GM10248 (cell line): Measurements from ENCODE around the gene IL1B.
"Not testable (repeated sequence)": the region's sequence is repeated elsewhere in the genome, so short reads cannot be mapped to it uniquely, and the experiment has no call there.

Experiments used
- CTCF ChIA-PET: fragments of 300-600 bp; sonication (Branson Sonifier 250); formaldehyde crosslinking; extraction: SDS; loops from one replicate; lab custom pipeline; 2021; ENCODE audit warnings: antibody characterized with exemption; lab: Yijun Ruan, JAX
- POLR2A ChIA-PET: fragments of 350-650 bp; sonication (Branson Sonifier 250); formaldehyde crosslinking; extraction: SDS; loops from one replicate; lab custom pipeline; 2020; ENCODE audit warnings: antibody characterized with exemption; lab: Yijun Ruan, JAX
- DNase-seq: peaks from one replicate; pipeline ENCODE4 v3.0.0; 2012; ENCODE audit errors: extremely low spot score
- TF ChIP-seq, protein P1 (sequence below): IDR thresholded peaks from 2 replicates; pipeline ENCODE4 v1.5.1; 2012; ENCODE audit warnings: mild to moderate bottlenecking, low read depth; ENCODE audit errors: extremely low read depth, missing control alignments, control extremely low read depth

IL1B gene

DNA sequence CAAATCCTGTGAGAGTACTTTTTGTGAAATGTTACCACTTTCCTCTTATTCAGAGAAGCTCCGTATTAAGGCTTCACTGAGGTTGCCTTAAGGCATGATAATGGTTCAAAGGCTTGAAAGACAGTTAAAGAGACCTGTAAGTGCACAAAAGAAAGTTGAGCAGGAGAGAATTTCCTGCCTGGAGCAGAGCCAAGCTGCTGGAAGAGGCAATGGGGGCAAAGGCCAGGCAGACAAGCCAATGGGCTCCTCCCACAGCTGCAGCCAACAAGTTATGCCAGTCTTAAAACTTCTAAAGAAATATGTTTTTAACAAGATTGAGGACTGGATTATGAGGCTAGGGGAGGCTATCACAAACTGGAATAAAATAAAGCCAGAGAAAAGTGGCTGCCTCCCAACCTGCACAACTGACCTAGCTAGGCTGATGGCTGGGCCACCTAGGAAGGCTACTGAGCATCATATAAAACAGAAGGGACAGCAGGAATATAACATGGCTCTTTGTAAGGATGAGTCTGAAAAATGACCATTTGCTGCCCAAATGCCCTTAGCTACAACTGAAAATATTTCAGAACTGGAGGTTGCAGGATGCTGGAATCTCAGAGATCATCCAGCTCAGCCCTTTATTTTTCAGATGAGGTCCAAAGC lies 2.1 kb downstream of the IL1B start:
- ChIA-PET CTCF (interaction anchor here (0.9 to 2.5 kb wide), 5 partner anchors 12 to 85 kb away, joined by 3 to 11 read pairs (median 5); no protein-coding TSS in a partner anchor), POLR2A (interaction anchor here (0.6 kb wide), 1 partner anchor 22 kb away, joined by 3 read pairs; no protein-coding TSS in a partner anchor)
- no peak for DNase-seq

DNA sequence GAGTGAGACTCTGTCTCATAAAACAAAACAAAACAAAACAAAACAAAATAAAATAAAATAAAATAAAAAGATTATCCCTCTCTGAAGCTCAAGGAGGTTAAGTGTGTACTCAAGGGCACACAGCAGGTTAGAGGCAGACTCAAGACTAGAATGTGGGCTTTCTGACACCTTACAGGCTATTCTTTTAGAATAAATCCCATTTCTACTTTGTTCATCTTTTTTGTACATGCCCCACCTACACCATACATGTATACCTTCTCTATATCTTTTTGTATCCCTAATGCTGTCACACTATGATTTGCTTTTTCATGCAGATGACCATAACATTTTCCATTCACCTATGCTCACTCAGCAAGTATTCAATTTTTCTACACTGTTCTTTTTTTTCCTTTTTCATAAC lies 2.6 kb downstream of the IL1B start:
- ChIA-PET CTCF (interaction anchor here (1.5 to 2.5 kb wide), 3 partner anchors 12 to 84 kb away, joined by 4 to 11 read pairs (median 7); no protein-coding TSS in a partner anchor), POLR2A (no interaction called here)
- DNase-seq, result no peak
- TF ChIP-seq, protein P1, sequence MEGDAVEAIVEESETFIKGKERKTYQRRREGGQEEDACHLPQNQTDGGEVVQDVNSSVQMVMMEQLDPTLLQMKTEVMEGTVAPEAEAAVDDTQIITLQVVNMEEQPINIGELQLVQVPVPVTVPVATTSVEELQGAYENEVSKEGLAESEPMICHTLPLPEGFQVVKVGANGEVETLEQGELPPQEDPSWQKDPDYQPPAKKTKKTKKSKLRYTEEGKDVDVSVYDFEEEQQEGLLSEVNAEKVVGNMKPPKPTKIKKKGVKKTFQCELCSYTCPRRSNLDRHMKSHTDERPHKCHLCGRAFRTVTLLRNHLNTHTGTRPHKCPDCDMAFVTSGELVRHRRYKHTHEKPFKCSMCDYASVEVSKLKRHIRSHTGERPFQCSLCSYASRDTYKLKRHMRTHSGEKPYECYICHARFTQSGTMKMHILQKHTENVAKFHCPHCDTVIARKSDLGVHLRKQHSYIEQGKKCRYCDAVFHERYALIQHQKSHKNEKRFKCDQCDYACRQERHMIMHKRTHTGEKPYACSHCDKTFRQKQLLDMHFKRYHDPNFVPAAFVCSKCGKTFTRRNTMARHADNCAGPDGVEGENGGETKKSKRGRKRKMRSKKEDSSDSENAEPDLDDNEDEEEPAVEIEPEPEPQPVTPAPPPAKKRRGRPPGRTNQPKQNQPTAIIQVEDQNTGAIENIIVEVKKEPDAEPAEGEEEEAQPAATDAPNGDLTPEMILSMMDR, result no peak

More for the DNA sequence above, 2.1 kb downstream of the IL1B start:
- TF ChIP-seq, protein P1, result no peak

DNA sequence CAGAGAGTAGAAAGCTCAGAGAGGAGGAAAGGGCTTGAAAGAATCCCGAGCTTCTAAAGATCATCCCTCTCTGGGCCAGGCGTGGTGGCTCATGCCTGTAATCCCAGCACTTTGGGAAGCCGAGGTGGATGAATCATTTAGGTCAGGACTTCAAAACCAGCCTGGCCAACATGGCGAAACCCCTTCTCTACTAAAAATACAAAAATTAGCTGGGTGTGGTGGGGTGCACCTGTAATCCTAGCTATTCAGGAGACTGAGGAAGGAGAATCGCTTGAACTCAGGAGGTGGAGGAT lies 3.0 kb downstream of the IL1B start:
- CTCF ChIA-PET, result interaction anchor here (2.2 to 2.5 kb wide), 2 partner anchors 52 to 84 kb away, joined by 7 to 11 read pairs; no protein-coding TSS in a partner anchor
- POLR2A ChIA-PET, DNase-seq: not testable (repeated sequence)

DNA sequence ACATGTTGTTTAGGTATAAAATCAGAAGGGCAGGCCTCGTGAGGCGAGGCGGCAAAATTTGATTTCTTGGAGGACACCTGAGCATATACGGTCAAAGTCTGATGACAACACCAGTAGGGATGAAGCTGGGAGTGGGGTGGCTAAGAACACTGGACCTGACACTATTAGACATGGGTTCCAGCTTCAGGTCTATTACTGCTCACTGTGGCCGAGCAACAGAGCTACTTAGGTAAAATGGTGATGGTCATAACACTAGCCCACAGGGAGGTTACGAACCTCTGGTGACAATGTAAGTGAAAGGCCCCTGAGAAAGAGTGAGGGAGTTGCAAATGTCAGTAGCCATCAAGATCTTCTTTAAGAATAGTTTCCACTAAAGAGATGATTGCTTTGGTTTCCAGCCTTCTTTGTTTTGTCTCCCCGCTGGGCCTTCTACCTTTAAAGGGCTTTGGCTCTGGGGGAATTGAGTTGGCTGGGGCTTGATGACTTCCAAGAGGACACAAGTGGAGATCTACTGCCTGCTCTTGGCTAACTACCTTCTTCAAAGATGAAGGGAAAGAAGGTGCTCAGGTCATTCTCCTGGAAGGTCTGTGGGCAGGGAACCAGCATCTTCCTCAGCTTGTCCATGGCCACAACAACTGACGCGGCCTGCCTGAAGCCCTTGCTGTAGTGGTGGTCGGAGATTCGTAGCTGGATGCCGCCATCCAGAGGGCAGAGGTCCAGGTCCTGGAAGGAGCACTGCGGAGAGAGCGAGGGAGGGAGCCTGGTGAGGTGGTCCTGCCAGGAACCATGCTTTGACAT lies 3.5 kb downstream of the IL1B start:
- TF ChIP-seq, protein P1, result no peak

DNA sequence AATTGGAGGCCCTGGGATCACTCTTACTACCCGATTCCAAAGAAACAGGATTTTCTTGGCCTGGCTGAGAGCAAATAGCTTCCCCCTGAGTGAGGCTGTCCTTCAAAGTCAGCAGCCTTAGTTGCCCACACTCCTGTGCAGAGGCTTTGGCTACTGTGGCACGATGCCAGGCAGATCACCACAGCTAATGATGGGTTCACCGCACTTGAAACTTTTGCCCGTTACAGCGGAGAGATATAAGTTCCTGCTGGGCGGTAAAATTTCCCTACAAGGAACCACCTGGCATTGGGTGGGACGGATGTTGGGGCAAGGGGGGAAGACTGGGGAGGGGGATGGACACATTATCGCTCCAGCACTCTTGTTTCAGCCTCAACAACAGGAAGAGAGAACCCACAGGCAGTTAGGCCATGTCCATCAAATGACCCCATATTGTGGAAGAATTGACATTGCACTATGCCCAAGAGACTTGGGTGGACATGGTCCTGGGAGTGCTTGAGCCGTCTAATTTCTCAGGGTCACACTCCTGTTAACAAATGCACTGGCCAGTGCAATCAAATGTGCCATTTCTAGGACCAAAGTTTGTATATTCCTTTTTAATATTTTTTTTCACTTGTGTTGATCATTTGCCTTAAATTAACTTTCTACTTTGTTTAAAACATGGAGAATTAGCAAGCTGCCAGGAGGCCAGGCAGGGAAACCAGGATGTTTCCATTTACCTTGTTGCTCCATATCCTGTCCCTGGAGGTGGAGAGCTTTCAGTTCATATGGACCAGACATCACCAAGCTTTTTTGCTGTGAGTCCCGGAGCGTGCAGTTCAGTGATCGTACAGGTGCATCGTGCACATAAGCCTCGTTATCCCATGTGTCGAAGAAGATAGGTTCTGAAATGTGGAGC lies 4.4 kb downstream of the IL1B start:
- ChIA-PET CTCF (interaction anchor here (0.7 to 2.5 kb wide), 6 partner anchors 10 to 82 kb away, joined by 3 to 7 read pairs (median 3); no protein-coding TSS in a partner anchor), POLR2A (no interaction called here)
- TF ChIP-seq, protein P1, result no peak
- no peak for DNase-seq

More for the DNA sequence above, 3.5 kb downstream of the IL1B start:
- ChIA-PET POLR2A (no interaction called here), CTCF (interaction anchor here (0.9 to 2.5 kb wide), 5 partner anchors 11 to 83 kb away, joined by 3 to 11 read pairs (median 3); no protein-coding TSS in a partner anchor)
- no peak for DNase-seq

DNA sequence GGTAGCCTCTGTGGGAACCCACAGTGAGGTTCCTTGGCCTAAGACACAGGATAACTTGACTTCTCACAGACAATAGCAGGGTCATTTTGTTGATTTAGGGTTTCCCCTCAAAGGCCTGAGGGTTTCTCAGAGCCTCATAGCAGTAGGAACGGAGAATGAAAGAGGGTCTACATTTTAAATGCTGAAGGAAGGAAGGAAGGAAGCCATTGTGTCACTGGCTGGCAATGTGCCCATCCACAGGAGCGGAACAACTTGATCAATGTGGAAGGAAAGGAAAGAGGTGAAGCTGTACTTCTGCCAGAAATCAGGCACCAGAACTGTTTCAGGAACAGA lies 5.1 kb downstream of the IL1B start:
- no peak for DNase-seq
- TF ChIP-seq, protein P1, result no peak
- CTCF ChIA-PET, result interaction anchor here (0.7 to 1.7 kb wide), 3 partner anchors 14 to 78 kb away, joined by 3 to 4 read pairs (median 3); no protein-coding TSS in a partner anchor
- POLR2A ChIA-PET, result no interaction called here
